H1 (cell line): Measurements from ENCODE around the gene CAMK2D. TPM values are rescaled to one million over a fixed set of nuclear protein-coding genes. Genes with fewer than 3 reads are reported as not detected.

Source experiments
- SRF ChIP-seq: IDR thresholded peaks from 2 replicates; pipeline ENCODE4 v1.6.1; 2011; ENCODE audit warnings: mild to moderate bottlenecking, low read depth, low read length, moderate library complexity
- polyA plus RNA-seq, 7 experiments: library from polyadenylated mRNA; depleted of rRNA in 3 of 7; stranded (reverse) in 5 of 7; unstranded in 2 of 7; fragments of >200 nt in 5 of 7; fragments of 200-250 nt in 2 of 7; gene quantifications; 1 replicate in 5 of 7; 2 replicates in 1 of 7; 4 replicates in 1 of 7; pipeline versions ENCODE4 v1.2.1 to v1.2.3, GENCODE V29; 2011 to 2013; ENCODE audit warnings: missing spikeins in 2 of 7, mixed read lengths in 2 of 7
- total RNA-seq: library from RNA; stranded (reverse); fragmentation: NEBNext Ultra II Directional; extraction: Animal tissue kit (Norgen Biotek cat#: 25700); gene quantifications from 2 replicates; pipeline ENCODE4 v1.2.1, GENCODE V29; 2021
- TF ChIP-seq, protein P1 (sequence below), 3 experiments: IDR thresholded peaks; 1 replicate in 2 of 3; 2 replicates in 1 of 3; pipeline versions ENCODE4 v1.5.1 to v1.6.1; 2011; ENCODE audit warnings: low read length in 3 of 3, mild to moderate bottlenecking in 3 of 3, inconsistent platforms in 2 of 3, low read depth in 1 of 3, moderate library complexity in 1 of 3; ENCODE audit not compliant: insufficient read depth in 1 of 3; ENCODE audit errors: control extremely low read depth in 1 of 3

The CAMK2D gene
- total and polyA plus RNA-seq, 2 of the 8 experiments (the other 6 are each of a cell fraction or from before 2014, with no cell fraction given): 3.2 to 7.0 TPM

GRCh38 chr4:113406723-113407016 lies 354.9 kb downstream of the CAMK2D start (continued):
- TF ChIP-seq, protein P1, sequence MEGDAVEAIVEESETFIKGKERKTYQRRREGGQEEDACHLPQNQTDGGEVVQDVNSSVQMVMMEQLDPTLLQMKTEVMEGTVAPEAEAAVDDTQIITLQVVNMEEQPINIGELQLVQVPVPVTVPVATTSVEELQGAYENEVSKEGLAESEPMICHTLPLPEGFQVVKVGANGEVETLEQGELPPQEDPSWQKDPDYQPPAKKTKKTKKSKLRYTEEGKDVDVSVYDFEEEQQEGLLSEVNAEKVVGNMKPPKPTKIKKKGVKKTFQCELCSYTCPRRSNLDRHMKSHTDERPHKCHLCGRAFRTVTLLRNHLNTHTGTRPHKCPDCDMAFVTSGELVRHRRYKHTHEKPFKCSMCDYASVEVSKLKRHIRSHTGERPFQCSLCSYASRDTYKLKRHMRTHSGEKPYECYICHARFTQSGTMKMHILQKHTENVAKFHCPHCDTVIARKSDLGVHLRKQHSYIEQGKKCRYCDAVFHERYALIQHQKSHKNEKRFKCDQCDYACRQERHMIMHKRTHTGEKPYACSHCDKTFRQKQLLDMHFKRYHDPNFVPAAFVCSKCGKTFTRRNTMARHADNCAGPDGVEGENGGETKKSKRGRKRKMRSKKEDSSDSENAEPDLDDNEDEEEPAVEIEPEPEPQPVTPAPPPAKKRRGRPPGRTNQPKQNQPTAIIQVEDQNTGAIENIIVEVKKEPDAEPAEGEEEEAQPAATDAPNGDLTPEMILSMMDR (IDR thresholded peaks at IDR 0.05; ENCODE audit: control extremely low read depth in 1 of 3, insufficient read depth in 1 of 3, low read depth in 1 of 3, low read length in 3 of 3): no peak
- no peak for TF ChIP-seq SRF
